Neural cell (in vitro differentiated cells): Measurements from ENCODE around the gene THRB. TPM values are rescaled to one million over a fixed set of nuclear protein-coding genes. Genes with fewer than 3 reads are reported as not detected.

ENCODE experiments used
- H2AFZ ChIP-seq: fragments of 200-600, 300-800 bp; sonication (generic), shearing (Covaris generic); 2 replicates; pipeline ENCODE4 v1.6.0; 2014; ENCODE audit warnings: low read depth, mild to moderate bottlenecking, antibody characterized with exemption, low read length, moderate library complexity
- H3F3A ChIP-seq: fragments of 200-600 bp; shearing (Covaris generic); 2 replicates; pipeline ENCODE4 v1.6.1; 2016; ENCODE audit warnings: mild to moderate bottlenecking, moderate library complexity, mixed read lengths, antibody characterized with exemption, low read length; ENCODE audit not compliant: insufficient read depth, poor library complexity, severe bottlenecking
- H3K27ac ChIP-seq: fragments of 200-600, 300-800 bp; sonication (generic), shearing (Covaris generic); 2 replicates; pipeline ENCODE4 v1.5.1; 2014; ENCODE audit warnings: mild to moderate bottlenecking, low read length, moderate library complexity
- H3K27me3 ChIP-seq: fragments of 300-800, 200-600 bp; sonication (generic), shearing (Covaris generic); 2 replicates; pipeline ENCODE4 v1.6.0; 2014; ENCODE audit warnings: mild to moderate bottlenecking, low read depth, low read length, moderate library complexity; ENCODE audit not compliant: insufficient read depth
- H3K36me3 ChIP-seq: fragments of 300-800, 200-600 bp; sonication (generic), shearing (Covaris generic); 2 replicates; pipeline ENCODE4 v1.5.1; 2014; ENCODE audit warnings: mild to moderate bottlenecking, antibody characterized with exemption, low read length, moderate library complexity; ENCODE audit not compliant: insufficient read depth
- H3K4me2 ChIP-seq: fragments of 300-800, 200-600 bp; sonication (generic), shearing (Covaris generic); 2 replicates; pipeline ENCODE4 v1.6.0; 2014; ENCODE audit warnings: mild to moderate bottlenecking, low read length
- H3K4me3 ChIP-seq: fragments of 300-800, 200-600 bp; sonication (generic), shearing (Covaris generic); 2 replicates; pipeline ENCODE4 v1.5.1; 2014; ENCODE audit warnings: mild to moderate bottlenecking, low read length, moderate library complexity
- H3K79me2 ChIP-seq: fragments of 200-600 bp; shearing (Covaris generic); replicated peaks from 2 replicates; pipeline ENCODE4 v1.6.0; 2014; ENCODE audit warnings: mild to moderate bottlenecking, low read length, moderate library complexity; ENCODE audit not compliant: insufficient read depth
- H3K9ac ChIP-seq: fragments of 300-800, 200-600 bp; sonication (generic), shearing (Covaris generic); 2 replicates; pipeline ENCODE4 v1.6.1; 2016; ENCODE audit warnings: mild to moderate bottlenecking, low read length, mixed read lengths
- H3K9me2 ChIP-seq: fragments of 200-600 bp; shearing (Covaris generic); 2 replicates; pipeline ENCODE4 v1.6.1; 2016; ENCODE audit warnings: mild to moderate bottlenecking, low read length, mixed read lengths; ENCODE audit not compliant: insufficient read depth
- H3K9me3 ChIP-seq: fragments of 200-600, 300-800 bp; sonication (generic), shearing (Covaris generic); 2 replicates; pipeline ENCODE4 v1.6.1; 2016; ENCODE audit warnings: mild to moderate bottlenecking, mixed run types, low read length, moderate library complexity, mixed read lengths
- H4K20me1 ChIP-seq: fragments of 200-600 bp; shearing (Covaris generic); 2 replicates; pipeline ENCODE4 v1.6.1; 2016; ENCODE audit warnings: mild to moderate bottlenecking, mixed run types; ENCODE audit not compliant: insufficient read depth
- CTCF ChIP-seq: fragments of 450-650 bp; IDR thresholded peaks from 2 replicates; pipeline ENCODE4 v1.5.1; 2014; ENCODE audit warnings: antibody characterized with exemption, mild to moderate bottlenecking, moderate library complexity; ENCODE audit not compliant: poor library complexity, severe bottlenecking
- EP300 ChIP-seq: fragments of 450-650 bp; conservative IDR thresholded peaks from 2 replicates; pipeline ENCODE4 v1.6.1; 2014; ENCODE audit warnings: antibody characterized with exemption, mild to moderate bottlenecking, moderate library complexity; ENCODE audit not compliant: poor library complexity, severe bottlenecking
- EZH2 ChIP-seq: fragments of 200-600, 300-800 bp; shearing (Covaris generic), sonication (generic); IDR thresholded peaks from 2 replicates; pipeline ENCODE4 v1.6.1; 2014; ENCODE audit warnings: antibody characterized with exemption, low read length, borderline replicate concordance, mild to moderate bottlenecking; ENCODE audit not compliant: insufficient read depth, poor library complexity, severe bottlenecking
- MXI1 ChIP-seq: fragments of 450-650 bp; conservative IDR thresholded peaks from 2 replicates; pipeline ENCODE4 v1.6.1; 2014; ENCODE audit warnings: antibody characterized with exemption, mild to moderate bottlenecking; ENCODE audit not compliant: poor library complexity, severe bottlenecking
- POLR2AphosphoS5 ChIP-seq: IDR thresholded peaks from 2 replicates; pipeline ENCODE4 v1.6.1; 2012
- RAD21 ChIP-seq: fragments of 450-650 bp; conservative IDR thresholded peaks from 2 replicates; pipeline ENCODE4 v1.6.1; 2014; ENCODE audit warnings: antibody characterized with exemption, mild to moderate bottlenecking, moderate library complexity
- REST ChIP-seq: IDR thresholded peaks from 2 replicates; pipeline ENCODE4 v1.6.1; 2012; ENCODE audit warnings: borderline replicate concordance
- SMC3 ChIP-seq: fragments of 450-650 bp; conservative IDR thresholded peaks from 2 replicates; pipeline ENCODE4 v1.6.1; 2014; ENCODE audit warnings: antibody characterized with exemption, mild to moderate bottlenecking, moderate library complexity; ENCODE audit not compliant: poor library complexity
- TAF1 ChIP-seq: IDR thresholded peaks from 2 replicates; pipeline ENCODE4 v1.6.1; 2012; ENCODE audit warnings: low read depth
- polyA plus RNA-seq: library from polyadenylated mRNA; depleted of rRNA; stranded (reverse); fragments of >200 nt; gene quantifications from 2 replicates; pipeline ENCODE4 v1.2.3, GENCODE V29; 2014

Gene THRB
- polyA plus RNA-seq, 1 donor from 2014 or later: 1.7 TPM

GRCh38 chr3:24273491-24273890 lies 221.2 kb downstream of the THRB start:
- Histone ChIP-seq H3K27ac (no peak overlapping the region), H3K9me3 (no peaks in the 10 kb centered on the region), H3K36me3 (no peaks in the 10 kb centered on the region), H3F3A (no peaks in the 10 kb centered on the region), H3K27me3 (no peaks in the 10 kb centered on the region), H3K4me3 (no peak overlapping the region), H3K79me2 (no peaks in the 10 kb centered on the region), H3K9me2 (no peaks in the 10 kb centered on the region), H3K4me2 (no peak overlapping the region), H3K9ac (no peak overlapping the region), H4K20me1 (no peaks in the 10 kb centered on the region), H2AFZ (no peak overlapping the region)
- no peak for TF ChIP-seq EP300
- no peak for TF ChIP-seq TAF1
- no peak for TF ChIP-seq POLR2AphosphoS5
- TF ChIP-seq SMC3: no peak
- TF ChIP-seq MXI1: no peak
- TF ChIP-seq RAD21: no peak
- no peak for TF ChIP-seq EZH2
- TF ChIP-seq REST: no peak
- no peak for TF ChIP-seq CTCF

- Histone ChIP-seq H3K9me3 (no peaks in the 10 kb centered on the region), H3F3A (no peaks in the 10 kb centered on the region), H3K27me3 (no peaks in the 10 kb centered on the region), H3K79me2 (no peaks in the 10 kb centered on the region), H3K36me3 (no peaks in the 10 kb centered on the region), H4K20me1 (no peaks in the 10 kb centered on the region), H3K4me3 (no peak overlapping the region), H2AFZ (no peak overlapping the region), H3K27ac (no peak overlapping the region), H3K4me2 (no peak overlapping the region), H3K9ac (no peak overlapping the region), H3K9me2 (no peaks in the 10 kb centered on the region)
- TF ChIP-seq SMC3: no peak
- no peak for TF ChIP-seq MXI1
- TF ChIP-seq TAF1: no peak
- TF ChIP-seq EP300: no peak
- TF ChIP-seq POLR2AphosphoS5: no peak
- no peak for TF ChIP-seq RAD21
- TF ChIP-seq EZH2: no peak
- no peak for TF ChIP-seq CTCF
- TF ChIP-seq REST: no peak
Observed at GRCh38 chr3:24272875-24273274, 221.8 kb downstream of the THRB start.
